Astrocyte of the hippocampus (primary cell): ENCODE results near the gene CDH13.

Source experiments
- DNase-seq: peaks from one replicate; pipeline ENCODE4 v3.0.0; 2011; ENCODE audit warnings: low read depth, low spot score

CDH13 gene

DNA sequence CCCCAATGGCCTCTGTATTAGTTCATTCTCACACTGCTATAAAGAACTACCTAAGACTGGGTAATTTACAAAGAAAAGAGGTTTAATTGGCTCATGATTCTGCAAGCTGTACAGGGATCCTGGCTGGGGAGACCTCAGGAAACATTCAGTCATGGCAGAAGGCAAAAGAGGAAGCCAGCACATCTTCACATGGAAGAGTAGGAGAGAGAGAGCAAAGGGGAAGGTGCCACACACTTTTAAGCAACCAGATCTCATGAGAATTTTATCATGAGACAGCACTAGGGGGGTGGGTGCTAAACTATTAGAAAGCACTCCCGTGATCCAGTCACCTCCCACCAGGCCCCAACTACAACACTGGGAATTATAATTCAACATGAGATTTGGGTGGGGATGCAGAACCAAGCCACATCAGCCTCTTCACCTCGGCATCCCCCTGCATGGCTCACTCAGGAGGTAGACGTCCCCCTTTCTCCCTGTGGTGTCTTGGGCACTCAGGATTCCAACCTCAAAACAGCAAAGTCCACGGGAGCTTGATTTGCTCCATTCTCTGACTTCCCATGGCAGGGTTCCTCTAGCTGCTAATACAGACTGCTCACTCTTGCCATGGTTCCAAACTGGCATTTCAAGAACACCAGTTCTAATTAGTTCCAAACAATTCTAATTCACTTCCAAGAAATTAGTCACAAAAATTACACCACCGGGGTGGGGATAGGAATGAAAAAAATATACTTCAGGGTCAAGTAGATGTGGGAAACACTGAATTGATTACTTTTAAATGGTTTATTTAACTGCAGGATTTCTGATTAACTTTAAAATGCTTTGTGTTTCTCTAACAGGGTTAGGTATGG is 977.2 kb downstream of the CDH13 start:
- DNase-seq: no peak

DNA sequence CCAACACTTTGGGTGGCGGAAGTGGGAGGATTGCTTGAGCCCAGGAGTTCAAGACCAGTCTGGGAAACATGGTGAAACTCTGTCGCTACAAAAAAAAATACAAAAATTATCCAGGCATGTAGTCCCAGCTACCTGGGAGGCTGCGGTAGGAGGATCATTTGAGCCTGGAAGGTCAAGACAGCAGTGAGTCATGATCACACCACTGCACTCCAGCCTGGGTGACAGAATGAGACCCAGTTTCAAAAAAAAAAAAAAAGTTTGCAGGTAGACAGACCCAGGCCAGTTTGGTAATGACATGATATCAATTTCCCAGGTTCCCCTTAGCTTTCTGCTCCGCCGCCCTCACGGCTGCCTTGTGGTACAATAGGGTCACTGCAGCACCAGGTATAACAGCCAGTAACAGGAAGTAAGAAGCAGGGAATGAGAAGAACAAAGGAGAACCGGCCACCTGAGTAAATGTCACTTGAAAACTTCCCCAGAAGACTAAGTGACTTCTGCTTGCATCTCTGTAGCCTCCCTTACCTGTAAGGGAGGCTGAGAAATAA is 979.8 kb downstream of the CDH13 start:
- no peak for DNase-seq

DNA sequence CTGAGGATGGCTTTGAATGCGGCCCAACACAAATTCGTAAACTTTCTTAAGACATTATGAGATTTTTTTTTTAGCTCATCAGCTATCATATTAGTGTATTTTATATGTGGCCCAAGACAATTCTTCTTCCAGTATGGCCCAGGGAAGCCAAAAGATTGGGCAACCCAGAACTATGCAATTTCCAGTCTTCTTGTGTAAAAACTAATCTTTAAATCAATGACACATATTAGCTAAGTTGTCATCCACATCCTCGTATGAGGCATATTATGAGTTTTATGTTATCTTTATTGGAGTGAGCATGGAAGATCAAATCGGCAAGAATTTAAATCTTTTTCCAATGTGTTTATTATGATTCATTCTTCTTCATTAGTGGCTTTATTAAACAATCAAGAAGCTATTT is 982.4 kb downstream of the CDH13 start:
- DNase-seq: no peak

DNA sequence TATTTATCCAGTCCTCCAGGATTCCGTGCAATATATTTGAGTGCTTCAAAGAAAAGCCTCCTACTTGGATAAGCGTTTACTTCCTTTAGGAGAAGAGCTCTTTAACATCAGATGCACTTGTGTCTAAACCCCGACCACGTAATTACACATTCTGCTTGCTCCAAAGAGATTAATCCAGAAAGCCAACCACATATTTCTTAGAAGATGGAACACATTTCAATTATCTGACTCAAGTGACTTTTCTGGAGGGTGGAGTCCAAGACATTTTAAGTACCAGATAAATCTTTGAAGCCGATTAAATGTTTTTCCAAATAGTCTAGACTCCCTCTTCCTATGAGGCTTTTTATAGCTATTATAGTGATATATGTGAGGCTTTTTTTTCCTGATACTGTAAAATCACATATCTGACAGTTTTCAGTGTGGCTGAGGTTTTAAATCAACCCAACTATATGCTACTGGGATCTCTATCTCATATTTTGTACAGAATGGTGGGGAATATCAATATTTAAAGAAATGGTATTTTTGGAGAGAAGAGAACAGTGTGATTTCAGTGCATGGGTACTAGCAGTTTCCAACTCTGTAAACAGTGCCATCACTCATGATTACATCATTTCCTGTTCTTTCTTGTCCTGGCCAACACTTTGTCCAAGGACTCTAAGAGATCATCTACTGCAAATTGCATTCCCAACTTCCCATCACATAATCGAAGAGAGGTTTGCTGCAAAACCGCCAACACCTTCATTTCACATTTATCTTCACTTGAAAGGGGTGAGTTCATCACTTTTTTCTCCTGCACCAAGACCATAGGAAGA is 988.6 kb downstream of the CDH13 start:
- no peak for DNase-seq

DNA sequence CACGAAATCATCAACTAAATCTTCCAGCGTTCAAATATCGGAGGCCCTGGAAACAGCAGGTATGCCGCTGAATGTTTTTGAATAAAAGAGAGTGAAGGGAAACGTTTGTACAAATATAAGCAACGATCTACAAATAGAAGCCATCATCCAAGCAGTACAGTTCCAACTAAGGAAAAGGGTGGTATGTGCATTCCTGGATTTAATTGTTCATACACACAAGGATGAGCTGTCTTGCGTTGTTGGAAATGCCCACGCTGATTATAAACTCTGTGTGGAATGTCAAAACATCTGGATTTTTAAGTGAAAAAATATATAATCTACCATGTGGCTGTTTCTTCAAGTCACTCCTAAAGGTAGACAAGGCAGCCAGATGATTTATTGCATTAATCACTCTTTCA is 989.2 kb downstream of the CDH13 start:
- DNase-seq: no peak

DNA sequence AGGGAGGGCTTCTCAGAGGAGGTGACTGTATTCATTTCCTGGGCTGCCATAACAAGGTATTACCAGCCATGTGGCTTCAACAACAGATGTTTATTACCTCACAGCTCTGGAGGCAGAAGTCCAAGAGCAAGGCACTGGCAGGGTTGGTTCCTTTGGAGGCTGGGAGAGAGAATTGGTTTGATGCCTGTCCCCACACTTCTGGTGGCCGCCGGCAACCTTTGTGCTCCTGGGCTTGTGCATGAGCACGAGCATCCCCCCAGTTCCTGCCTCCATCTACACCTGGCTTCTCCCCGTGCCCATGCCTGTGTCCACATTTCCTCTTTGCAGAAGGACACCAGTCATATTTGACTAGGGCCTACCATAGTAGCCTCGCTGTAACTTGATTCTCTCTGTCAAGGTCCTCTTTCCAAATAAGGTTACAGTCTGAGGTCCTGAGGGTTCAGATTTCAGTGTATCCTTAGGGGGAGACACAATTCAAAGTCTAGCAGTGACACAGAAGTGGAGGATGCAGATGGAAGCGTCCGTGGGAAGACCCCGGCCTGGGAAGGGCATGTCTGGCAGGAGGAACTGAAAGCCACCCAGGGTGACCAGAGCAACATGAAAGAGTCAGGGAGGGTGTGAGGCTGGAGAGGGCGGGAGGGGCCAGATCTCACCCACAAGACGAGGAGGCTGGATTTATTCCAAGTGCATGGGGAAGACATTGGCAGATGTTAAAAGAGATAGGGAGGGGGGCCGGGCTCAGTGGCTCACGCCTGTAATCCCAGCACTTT is 992.8 kb downstream of the CDH13 start:
- DNase-seq: no peak

DNA sequence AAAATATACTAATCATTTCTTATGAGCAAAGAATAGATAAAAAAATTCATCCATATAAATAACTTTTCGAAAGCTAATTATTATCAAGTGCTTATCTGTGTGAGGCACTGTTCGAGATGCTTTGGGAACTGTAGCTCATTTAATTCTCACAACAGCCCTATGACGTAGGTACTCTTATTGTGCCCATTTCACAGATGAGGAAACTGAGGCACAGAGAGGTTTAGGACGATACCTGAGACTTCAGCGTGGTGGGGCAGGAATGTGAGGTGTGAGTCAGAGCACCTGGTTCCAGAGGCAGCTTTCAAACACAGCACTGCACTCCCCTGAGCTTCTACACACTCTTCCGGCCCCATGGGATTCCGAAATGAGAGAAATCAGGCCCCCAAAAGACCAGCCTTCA is 995.2 kb downstream of the CDH13 start:
- DNase-seq: no peak

DNA sequence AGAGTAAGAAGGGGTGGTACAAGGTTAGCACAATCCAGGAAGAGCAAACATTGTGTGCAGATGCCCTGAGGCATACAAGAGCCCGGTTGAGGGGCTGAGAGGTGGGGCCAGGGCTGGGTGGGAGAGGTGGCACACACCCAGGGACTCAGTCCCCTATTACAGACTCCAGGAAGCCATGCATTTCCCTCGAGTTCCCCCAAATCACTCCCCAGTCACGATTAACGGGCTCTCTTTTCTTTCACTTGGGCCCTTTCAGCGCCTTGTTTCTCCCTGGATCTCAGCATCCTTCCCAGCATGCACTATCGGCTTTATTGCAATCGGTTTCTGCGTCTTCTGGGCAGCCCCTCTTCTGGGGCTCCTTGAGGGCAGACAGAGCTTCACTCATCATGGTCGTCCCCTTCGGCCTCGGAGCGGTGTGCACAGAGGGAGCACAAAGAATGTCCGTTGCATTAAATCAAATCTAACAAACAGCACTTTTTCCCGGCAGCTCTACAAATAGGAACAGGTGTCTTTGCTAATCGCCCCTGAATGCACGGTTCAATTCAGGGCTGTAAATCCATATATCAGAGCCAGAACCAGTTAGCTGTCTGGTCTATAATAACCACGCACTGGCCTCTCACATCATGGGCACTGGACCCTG is 996.4 kb downstream of the CDH13 start:
- DNase-seq: no peak

DNA sequence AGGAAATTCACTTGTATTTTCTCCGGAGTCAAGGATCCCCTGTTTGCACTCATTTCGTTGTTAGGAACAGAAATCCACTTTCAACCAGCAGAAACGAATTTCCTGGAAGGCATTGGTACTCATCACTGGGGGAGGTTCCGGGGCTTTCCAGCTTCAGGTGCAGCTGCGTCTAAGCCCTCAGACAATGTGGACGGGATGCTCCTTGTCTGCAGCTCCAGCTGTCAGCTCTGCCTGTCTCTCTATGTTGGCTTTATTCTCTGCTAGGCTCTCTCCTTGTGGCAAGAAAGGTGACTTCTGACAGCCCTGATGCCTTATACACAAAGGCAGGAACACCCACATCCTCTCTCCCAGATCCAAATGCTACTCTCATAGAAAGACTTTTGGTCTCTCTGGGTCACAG is 997.1 kb downstream of the CDH13 start:
- DNase-seq: no peak

DNA sequence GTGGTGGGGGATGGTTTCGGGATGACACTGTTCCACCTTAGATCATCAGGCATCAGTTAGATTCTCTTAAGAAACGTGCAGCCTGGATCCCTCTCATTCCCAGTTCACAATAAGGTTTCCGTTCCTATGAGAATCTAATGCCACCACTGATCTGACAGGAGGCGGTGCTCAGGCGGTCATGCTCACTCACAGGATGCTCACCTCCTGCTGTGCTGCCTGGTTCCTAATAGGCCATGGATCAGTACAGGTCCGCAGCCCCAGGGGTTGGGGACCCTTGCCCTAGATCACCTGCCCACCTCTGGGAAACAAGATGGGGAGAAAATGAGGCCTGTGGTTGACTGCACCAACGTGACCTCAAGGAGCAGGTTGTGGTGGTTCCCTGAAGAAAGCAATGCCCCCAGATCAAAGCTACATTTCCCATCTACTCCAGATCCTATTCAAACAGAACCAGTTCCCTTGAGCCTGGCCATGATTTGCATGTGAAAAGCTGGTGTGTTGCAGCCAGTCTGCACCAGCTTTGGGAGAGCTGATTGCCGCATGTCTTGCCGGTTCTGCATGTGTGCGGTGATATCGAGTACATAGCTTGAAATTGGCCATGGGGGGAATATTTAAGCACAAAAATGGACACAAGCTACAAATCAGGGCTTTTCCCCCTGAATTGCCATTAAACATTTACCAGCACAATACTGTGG is 997.8 kb downstream of the CDH13 start:
- DNase-seq: no peak

DNA sequence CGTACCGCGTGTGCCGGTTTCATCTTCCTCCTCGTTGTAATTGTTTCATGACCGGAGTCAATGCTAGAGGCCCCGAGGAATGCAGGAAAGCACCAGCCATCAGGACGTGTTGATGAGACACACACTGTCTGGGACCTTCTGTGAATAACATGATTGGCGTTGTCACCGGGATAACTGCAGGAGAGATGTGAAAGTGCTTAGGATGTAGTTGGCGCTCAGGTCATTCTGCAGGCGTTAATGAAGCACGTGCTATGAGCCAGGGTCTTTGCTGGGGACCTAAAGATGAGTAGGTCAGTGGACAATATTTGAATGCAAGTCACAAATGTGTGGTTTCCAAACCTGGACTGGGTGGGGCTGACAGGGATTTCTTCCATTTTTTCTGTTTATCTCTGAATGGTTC is 999.4 kb downstream of the CDH13 start:
- no peak for DNase-seq

DNA sequence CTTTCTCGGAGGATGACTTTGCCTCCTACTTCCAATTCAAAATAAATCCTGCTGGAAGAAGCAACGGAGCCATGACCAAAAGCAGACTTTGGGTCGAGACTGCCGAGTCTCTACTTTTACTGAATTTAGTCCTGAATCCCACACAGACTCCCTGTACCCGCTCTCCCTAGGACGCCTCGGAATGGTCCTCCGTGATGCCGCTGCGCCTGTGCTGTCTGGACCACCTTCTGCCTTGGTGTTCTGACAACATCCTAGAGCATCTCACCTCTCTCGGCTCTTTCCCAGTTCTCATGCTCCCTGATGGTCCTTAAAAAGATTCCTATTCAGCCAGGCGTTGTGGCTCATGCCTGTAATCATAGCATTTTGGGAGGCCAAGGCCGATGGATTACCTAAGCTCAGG is 999.9 kb downstream of the CDH13 start:
- DNase-seq: no peak

DNA sequence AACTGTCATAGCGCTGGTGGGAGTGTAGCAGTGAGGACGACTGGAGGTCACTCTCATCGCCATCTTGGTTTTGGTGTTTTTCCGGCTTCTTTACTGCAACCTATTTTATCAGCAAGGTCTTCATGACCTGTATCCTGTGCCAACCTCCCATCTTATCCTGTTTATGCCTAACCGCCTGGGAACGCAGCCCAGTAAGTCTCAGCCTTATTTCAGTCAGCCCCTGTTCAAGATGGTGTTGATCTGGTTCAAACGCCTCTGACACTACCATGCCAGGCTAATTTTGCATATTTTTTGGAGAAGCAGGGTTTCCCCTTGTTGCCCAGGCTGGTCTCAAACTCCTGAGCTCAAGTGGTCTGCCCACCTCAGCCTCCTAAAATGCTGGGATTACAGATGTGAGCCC is 1001.2 kb downstream of the CDH13 start:
- no peak for DNase-seq

DNA sequence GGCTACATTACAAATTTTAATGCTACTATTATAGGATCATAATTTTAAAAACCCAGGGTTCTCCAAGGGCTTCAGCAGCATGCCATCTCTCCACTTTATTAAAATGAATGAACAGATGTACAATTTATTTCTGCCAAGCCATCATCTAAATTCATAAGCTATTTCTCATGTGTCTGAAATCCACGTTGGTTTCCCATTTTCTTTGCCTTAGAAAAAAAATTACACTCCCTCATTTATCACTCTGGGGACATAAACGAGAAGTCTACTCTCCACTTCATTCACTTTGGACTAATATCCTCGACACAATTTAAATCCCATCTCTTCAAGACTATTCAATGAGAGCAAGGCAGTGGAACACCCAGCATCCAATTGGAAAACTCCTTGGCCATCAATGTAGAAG is 1002.7 kb downstream of the CDH13 start:
- no peak for DNase-seq

DNA sequence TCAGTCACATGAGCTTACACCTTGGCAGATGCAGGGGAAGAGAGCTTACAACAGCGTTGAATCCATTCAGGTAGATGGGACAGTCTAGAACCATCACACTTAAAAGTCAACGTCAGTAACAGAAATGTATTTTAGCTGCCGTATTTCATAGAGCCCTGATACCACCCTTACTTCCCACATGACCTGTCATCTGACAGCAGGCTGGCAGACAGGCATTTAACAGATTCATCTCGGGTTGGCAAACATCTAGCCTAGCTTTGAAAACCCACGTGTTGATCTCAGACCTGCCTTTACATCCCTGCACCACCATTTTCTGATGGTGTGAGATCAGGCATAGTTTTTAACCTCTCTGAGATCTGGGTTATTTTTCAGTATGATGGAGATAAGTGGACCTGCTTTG is 1003.1 kb downstream of the CDH13 start:
- no peak for DNase-seq

DNA sequence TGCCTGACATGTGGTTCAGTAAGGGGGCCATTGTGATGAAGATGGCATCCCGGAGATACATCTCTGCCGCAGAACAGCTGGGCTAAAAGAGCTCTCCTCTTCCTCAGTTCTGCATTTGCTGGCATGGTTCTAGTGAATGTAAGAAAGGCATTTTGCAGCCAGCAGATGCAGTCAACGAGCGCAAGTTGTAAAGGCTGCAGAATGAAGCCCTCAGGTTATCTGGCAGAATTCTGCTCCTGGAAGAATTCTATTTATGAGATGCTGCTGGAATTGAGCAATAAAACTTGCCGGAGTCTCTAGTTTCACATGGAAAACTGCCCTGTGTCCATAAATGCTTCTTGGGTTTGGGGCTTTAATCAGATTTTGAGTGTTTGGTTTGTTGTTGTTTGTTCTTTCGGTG is 1004.2 kb downstream of the CDH13 start:
- DNase-seq: no peak

DNA sequence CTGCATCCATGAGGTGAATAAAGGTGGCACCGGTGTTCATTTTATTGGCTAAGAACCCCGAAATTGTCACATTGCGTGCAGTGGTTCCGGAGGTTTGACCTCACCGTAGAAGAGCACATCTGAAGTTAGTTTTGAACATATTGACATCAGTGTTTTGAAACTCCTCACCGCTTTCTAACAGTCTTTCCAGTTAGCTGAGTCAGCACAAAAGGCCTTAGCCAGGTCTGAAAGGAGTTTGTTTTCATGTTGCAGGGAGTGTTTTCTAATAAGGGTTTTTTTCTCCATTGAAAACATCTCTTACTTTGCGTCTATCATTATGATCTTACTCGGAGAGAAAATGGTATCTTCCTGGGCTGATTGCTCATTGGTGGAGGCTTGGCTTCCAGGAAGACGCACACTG is 1006.5 kb downstream of the CDH13 start:
- DNase-seq: no peak

DNA sequence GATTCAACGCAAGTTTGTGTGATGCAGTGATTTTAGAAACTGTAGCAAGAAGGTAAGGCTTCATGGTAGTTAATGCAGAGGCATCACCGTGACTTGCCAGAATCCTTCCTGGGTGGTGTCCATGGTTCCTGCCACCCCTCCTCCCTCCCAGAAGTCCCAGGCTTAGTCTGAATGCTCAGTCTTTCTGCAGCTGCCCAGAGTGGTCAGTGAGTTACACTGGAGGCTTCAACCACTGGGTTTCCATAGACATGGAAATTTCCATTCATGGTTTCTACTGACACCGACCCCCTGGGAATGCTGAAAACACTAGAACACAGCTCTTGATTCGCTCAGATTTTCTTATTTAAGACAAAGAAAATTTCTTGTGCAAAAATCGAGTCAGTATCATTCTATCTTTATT is 1021.6 kb downstream of the CDH13 start:
- DNase-seq: no peak

DNA sequence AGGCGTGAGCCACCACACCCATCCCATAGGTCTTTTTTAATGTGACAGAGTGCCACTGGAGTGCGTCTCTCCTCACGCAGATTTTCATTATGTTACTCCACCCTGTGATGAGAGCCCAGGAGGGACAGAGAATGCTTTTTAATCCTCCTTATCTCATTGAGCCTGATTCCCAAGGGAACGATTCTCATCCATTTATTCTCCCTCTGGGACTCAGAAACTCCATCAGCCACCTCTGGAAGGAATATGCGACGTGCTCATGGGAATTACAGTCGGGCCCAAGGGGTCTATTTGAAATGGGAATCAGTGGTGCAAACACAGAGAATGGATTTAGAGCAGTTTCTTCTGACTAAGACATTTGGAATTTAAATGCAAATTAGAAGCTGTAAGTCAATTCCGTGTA is 1025.1 kb downstream of the CDH13 start:
- DNase-seq: no peak

DNA sequence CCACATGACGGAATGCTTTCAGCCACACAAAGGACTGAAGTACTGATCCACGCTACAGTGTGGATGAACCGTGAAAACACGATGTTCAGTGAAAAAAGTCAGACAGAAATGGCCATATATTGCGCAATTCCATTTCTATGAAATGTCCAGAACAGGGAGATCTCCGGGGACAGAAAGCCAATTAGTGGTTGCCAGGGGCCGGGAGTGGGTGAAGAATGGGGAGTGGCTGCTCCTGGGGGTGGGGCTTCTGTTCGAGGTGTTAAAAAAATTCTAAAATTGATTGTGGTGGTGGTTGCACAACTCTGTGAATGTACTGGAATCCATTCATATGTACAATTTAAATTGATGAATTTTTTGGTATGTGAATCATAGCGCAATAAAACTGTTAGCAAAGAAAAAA is 1026.2 kb downstream of the CDH13 start:
- no peak for DNase-seq

DNA sequence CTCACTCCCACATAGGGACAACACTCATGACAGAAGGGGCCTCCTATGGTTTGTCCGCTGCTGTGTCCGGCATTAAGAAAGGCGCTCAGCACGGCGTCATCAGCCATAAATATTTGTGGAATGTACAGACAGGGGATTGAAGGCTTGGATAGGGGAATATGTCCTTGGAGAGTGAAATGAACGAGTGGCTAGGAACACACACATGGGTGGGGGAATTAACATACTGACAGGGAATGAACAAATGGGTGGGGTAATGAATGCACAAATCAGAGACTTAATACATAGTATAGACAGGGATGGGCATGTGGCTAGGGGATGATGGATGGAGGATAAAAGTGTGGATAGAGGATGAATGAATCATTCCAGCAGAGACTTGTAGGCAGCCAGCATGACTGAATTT is 1027.0 kb downstream of the CDH13 start:
- DNase-seq: peak; percentile 32
